Stimulated activated CD8-positive, alpha-beta memory T cell treated with anti-CD3 and anti-CD28 coated beads, Interleukin-4, amount 100 ng/mL, for 24 hours (primary cell): ENCODE measurements around the gene CRKL.

Experiments
- DNase-seq: peaks from one replicate; pipeline ENCODE4 v3.0.0-alpha.2; 2020; ENCODE audit warnings: low read depth

Gene CRKL

DNA sequence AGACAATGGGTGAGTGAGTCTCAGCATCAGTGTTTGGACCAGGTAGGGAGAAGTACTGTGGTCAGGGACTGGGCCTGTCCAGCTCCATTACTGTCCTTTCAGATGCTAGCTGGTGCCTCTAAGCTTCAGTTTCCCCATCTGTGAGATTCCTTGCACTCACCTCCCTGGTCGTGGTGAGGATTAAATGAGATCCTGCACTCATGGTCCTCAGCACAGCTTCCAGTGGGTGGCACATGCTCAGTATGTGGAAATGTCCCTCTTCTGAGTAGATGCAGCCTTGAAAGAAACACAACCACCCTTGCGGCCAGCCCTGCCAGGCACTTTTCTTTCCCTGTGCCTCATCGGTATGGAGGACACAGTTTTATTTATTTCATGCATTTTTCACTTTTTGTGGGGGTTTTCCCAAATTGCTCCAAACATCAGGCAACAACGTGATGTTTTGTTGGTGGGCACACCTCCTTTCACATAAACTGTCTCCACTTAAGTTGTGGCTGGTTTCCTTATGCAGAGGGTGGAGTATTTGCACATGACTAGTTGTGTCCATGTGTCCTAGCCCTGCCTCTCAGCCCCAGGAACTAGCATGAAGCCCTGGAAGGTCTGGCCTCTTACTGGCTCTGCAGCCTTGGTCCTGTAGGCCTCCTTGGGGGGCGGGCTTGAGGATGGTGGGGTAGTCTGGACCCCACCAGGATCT is 66.0 kb downstream of the CRKL start:
- DNase-seq, result no peak

DNA sequence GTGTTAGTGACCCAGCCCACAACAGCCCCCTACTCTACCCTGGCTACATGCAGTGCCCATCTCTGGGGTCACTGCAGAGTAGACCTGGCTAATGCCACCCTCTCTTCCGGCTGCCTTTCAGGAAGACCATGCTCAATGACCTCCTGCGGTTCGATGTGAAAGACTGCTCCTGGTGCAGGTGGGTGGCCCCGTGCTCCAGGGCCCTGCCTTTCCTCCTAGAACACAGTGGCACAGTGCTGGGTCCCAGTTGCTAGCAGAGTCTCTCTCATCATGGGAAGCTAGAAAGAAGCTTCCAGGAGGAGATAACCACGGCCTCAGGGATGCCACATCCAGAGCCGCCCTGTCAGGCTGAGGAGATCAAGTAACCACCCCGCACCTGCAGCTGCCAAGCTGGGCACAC is 68.5 kb downstream of the CRKL start:
- DNase-seq, result no peak

DNA sequence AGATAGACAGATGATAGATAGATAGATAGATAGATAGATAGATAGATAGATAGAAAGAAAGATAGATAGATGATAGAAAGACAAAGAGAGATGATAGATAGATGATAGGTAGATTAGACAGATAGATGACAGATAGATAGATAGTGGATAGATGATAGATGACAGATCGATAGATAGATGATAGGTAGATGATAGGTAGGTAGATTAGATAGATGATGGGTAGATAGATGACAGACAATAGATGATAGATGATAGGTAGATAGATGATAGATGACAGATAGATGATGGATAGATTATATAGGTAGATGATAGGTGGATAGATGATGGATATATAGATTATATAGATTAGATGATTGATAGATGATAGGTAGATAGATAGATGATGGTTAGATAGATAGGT is 69.2 kb downstream of the CRKL start:
- no peak for DNase-seq

DNA sequence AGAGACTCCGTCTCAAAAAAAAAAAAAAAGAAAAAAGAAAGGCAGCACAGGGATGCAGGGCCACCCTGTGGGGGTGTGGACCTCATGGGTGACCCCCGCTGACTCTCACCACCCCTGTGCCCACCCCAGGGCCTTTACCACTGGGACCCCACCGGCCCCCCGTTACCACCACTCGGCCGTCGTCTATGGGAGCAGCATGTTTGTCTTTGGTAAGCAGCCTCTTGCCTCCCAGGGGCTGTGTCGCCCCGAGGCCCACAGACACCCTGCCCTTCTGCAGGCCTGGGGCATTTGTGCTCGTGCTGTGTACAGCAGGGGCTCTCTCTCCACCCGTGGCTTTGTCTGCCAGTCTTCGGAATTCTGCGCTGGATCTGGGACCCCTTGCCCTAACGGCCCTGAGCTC is 70.2 kb downstream of the CRKL start:
- DNase-seq, result no peak

DNA sequence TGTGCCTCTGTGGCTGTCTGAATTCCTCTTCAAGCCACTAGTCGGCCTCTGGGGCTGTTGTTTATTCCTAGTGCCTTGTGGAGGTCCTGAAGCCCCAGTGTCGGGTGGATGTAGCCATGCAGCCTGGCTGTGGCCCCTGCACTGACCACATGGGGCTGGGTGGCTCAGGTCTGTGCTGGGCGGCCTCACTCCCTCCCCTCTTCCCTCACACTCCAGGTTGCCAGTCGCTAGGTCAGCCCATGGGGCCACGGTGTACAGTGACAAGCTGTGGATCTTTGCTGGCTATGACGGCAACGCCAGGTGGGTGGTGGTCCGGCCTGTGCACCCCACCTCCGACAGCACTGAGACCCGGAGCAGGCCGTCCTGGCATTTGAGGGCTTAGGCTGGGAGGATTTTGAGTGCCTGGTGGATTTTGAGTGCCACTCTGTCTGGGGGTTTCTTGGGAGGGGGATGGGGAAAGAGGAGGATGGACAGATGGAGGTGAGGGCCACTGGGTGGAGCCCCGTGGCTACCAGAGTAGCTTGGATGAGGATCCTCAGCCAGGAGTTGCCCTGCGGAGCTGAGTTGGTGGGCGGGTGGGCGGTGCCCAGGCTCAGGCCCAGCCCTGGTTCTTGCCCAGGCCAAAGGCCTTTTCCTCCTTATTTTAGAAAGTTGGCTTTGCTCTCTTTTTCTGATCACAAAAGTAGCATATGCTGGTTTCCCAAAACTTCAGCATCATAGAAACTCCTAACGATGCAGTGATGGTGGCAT is 71.5 kb downstream of the CRKL start:
- no peak for DNase-seq

DNA sequence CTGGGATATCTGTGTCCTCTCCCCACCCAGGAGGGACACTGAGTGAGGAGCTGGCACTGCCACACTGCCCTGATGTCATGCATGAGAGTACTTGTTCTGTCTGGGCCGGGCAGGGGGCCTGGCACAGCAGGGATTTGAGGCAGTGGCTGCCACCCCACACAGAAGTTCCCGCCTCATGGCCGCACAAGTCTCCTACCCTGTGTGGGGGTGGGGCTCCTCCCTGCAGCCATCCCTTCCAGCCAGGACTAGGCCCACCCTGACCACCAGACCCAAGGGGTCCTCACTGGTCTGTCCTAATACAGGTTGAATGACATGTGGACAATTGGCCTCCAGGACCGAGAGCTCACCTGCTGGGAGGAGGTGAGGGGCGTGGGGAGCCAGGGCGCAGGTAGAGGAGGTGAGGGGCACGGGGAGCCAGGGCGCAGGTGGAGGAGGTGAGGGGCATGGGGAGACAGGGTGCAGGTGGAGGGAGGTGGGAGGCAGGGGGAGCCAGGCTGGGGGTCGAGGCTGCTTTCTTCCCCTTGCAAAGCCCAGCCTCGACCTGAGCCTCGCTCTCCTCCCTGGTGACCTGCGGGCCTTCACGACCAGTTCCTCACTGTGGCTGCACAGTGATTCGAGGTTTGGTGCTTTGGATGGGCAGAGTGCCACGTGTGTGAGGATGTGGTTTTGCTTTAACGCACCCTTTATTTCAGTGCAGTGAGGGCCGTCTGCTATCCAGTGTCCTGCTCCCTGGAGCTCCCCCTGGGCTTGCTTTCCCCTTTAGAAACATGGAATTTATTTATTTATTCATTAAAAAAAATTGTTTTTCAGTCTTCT is 72.3 kb downstream of the CRKL start:
- no peak for DNase-seq

DNA sequence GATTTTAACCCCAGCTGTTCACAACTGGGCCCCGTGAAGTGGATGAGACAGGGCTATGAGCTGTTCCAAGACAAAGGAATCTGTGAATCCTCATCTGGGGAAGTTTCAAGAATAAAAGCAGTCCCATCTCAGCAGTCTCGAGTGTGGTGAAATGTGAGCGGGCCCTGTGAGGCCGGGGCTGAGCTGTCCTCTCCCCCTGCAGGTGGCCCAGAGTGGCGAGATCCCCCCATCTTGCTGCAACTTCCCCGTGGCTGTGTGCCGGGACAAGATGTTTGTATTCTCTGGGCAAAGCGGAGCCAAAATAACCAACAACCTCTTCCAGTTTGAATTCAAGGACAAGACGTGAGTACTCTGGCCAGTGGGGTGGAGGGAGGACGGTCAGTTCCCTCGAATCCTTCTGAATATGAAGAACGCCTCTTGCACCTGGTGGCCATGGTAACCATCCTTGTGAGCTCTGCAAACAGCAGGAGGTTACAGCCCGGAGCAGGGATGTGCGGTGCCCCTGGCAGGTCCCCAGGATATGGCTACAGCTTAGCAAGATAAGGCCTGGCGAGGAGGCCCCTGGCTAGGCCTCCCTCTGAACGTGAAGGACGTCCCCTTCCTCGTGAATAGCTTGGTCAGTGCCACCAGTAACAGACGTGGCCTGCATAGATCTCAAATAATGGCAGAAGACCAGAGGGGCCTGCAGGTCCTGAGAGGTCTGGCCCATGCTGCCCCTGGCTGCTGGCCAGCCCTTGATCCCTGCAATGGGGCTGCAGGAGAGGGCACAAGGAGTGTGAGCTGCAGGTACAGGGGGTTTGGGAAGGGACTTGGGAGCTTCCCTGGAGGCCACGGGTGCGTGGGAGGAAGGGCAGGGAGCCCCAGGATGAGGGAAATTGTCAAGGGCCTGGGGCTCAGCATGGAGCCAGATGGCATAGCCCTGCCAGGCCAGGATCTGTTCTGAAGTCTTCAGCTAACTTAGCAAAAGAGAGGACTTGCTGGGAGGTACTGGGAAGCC is 73.3 kb downstream of the CRKL start:
- no peak for DNase-seq

DNA sequence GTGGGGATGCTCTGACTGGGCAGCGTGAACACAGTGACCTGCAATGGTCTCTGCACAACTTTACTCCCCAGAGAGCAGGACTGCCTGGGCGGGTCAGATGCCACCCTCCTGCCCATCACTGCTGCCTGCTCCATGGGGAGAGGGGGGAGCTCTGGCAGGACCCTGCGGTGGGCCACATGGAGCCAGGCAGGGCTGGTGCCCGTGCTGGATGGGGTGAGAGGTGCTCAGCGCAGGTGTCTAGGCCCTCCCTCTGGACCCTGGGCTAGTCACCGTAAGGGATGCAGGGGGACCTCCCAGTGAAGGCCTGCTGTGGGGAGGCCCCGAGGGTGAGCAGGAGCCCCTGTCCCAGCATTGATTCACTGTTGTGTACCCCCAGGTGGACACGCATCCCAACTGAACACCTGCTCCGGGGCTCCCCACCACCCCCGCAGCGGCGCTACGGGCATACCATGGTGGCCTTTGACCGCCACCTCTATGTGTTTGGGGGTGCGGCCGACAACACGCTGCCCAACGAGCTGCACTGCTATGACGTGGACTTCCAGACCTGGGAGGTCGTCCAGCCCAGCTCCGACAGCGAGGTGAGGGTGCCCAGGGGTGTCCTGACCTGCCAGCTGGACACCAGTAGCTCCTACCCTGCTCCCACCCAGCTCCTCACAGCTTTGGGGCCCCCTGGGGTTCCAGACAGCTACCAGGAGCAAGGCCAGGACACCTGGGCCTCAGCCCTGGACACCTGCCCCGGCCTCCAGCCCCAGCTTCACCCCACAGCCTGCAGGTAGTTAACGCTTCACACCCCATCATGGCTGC is 74.2 kb downstream of the CRKL start:
- DNase-seq, result no peak

DNA sequence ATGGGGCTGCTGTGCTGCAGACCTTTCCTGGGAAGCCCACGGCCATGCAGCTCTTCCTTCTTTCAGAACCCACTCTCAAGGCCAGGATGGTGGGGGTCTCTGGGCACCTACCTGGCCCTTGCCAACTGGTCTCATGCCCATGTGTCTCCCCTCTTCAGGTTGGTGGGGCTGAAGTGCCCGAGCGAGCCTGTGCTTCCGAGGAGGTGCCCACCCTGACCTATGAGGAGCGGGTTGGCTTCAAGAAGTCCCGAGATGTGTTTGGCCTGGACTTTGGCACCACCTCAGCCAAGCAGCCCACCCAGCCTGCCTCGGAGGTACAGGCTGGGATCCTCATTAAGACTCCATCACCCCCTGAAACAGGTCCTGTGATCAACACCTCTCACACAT is 74.8 kb downstream of the CRKL start:
- DNase-seq, result no peak

DNA sequence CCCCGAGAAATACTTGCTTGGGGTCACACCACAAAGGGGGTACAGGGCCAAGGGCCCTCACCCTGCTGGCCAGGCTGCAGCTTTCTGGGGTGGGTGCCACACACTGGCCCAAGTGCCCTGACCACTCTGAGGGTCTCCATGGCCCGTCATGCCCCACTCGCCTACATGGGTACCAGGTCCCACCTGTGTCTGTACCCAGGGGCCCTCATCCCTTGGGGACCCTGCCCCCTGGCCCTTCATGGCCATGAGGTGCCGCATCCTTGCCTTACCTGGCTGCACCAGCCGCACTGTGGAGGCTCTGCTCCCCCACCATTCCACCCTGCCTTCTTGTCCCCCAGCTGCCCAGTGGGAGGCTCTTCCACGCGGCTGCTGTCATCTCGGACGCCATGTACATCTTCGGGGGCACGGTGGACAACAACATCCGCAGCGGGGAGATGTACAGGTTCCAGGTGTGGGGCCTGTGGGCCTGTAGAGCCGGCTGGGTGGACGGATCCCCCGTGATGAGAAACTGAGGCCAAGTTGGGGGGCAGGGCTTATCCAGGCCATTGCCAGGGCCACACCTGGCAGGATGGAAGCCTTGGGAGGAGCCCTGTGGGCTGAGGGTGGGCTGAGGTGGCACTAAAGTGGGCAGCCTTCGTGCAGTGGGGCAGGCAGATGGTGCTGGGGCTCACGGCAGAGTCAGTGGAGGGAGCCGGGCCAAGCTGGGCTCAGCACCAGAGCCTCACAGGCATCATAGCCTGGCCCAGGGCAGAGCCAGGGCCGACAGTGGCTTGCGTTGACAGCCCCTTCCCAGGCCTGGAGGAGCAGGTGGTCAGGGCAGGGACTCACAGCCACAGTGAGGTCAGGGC is 75.5 kb downstream of the CRKL start:
- DNase-seq, result no peak

DNA sequence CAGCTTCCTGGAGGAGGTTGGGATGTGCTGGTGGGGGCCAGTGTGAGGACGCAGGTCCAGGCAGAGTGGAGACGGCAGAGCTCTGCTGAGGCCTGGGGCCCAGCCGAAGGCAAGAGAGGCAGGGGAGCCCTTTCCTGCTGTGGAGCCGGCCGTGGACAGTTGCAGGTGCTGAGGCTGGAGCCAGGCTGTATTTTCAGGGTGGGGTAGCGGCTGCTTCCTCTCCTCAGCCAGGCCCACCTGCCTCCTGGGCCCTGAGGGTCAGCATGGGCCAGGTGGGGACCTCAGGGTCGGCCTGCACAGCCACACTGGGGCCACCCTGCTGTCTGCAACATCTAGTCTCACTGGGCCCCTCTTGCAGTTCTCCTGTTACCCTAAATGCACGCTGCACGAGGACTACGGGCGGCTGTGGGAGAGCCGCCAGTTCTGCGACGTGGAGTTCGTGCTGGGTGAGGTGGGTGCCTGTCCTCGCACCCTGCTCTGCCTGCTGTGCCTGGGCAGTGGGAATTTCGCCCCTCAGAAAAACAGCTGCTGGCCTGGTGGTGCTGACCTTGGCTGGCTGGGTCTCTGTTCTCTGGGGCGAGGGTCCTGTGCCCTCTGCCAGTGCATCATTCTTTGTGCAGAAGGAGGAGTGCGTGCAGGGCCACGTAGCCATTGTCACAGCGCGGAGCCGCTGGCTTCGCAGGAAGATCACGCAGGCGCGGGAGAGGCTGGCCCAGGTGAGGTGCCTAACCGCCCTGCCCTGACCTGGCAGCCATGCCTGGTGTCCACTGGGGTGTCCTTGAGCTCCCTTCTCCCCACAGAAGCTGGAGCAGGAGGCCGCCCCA is 76.3 kb downstream of the CRKL start:
- DNase-seq, result no peak

DNA sequence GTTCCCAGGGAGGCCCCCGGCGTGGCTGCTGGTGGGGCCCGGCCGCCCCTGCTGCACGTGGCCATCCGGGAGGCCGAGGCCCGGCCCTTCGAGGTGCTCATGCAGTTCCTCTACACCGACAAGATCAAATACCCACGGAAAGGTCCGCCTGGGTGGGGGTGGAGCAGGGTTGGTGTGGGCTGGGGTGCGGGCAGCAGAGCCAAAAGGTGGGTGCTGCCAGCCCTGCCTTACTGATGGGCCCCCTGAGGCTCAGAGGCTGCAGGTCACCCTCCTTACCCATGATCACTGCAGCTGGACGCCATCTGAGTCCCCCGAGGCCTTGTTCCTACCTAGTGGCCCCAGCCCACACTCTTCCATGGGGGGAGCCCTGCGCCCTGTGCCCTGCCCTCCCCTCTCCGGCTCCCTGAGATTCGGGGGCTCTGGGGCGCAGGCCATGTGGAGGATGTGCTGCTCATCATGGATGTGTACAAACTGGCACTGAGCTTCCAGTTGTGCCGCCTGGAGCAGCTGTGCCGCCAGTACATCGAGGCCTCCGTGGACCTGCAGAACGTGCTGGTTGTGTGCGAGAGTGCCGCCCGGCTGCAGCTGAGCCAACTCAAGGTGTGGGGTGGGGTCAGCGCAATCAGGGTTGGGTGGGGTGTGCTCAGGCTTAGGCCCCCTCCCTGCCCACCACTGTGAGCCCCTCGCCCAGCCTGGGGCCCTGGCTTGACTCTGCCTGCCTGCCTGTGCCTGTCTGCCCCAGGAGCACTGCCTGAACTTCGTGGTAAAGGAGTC is 77.1 kb downstream of the CRKL start:
- no peak for DNase-seq

DNA sequence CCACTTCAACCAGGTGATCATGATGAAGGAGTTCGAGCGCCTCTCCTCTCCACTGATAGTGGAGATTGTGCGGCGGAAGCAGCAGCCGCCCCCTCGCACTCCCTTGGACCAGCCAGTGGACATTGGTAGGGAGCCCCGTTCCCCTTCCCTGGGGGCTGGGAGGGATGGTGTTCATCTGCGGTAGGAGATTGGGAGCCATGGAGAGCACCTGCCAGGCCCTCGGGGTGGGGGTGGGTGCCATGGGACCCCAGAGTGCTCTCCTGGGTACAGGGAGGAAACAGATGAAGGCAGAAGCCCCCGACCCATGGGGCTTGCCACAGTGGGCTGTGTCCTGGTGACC is 77.7 kb downstream of the CRKL start:
- no peak for DNase-seq

DNA sequence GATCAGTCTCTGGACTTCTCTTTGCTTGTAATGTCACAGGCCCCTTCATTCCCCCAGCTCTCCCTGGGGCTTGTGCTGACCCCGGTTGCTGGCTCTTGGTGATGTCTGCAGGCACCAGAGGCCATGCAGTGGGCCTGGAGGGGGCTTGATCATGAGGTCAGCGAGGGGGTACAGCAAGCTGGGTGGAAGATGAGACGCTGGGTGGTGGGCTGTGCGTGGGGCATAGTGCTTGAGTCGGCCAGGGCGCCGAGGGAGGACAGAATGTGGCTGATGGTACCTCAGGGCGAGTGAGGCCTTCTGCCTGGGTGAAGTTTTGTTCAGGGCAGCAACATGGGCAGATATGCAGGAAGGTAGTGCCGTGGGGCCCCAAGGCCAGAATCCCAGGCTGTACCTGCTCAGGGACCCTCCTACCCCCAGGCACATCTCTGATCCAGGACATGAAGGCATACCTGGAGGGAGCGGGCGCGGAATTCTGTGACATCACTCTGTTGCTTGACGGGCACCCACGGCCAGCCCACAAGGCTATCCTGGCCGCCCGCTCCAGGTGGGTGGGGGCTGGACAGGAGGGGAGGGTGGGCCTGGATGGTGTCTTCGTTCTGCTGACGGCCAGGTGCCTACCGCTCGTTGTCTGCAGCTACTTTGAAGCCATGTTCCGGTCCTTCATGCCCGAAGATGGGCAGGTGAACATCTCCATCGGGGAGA is 78.3 kb downstream of the CRKL start:
- DNase-seq, result no peak

DNA sequence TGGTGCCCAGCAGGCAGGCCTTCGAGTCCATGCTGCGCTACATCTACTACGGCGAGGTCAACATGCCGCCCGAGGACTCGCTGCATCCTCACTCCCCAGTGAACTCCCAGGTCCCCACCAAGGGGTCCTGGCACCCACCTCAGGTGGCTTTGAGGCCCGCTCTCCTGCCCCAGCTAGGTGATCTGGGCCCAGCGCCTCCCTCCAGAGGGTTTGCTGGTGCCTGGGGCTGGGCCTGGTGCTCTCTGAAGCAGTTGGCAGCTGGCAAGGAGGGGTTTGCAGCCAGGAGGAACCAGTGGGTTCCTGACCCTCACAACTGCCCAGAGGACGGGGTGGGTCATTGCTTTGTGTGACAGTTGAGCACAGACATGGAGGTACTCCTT is 78.8 kb downstream of the CRKL start:
- DNase-seq, result no peak

DNA sequence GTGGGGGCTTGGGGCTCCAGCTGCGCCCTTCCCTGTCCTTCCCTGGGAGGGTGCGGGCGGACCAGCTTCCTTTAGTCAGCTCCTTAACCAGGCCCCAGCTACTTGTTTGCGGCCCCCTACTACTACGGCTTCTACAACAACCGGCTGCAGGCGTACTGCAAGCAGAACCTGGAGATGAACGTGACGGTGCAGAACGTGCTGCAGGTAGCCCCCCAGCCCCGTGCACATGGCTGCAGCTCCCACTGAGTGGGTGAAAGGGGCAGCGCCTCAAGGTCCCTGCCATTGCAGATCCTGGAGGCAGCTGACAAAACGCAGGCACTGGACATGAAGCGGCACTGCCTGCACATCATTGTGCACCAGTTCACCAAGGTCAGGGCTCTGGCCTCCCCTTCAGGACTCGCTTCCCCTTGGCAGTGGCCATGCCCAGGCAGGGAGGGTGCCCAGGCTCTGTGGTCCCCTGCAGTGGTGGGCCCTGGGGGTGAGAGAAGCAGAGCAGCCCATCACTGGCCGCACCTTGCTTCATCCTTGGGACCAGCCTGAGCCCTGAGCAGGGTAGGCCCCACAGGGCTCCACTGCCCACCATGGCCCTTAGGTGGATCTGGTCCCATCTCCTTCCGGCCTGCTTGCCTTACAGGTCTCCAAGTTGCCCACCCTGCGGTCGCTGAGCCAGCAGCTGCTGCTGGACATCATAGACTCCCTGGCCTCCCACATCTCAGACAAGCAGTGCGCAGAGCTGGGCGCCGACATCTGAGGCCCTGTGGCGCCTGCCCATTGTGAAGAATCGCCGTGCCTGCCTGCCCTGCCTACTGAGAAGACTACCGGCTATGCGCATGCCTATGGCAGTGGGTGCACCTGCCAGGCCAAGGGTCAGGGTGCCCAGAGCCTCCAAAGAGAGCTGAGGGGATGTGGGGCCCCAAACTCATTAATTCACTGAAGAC is 79.7 kb downstream of the CRKL start:
- no peak for DNase-seq
